Left ventricle myocardium inferior (tissue), 1 donor: ENCODE measurements around the gene TYK2. TPM values are rescaled to one million over a fixed set of nuclear protein-coding genes. Genes with fewer than 3 reads are reported as not detected.
A peak's percentile ranks its signal among the peaks of the same experiment; 100 is the strongest.
"Not testable (repeated sequence)": the region's sequence is repeated elsewhere in the genome, so short reads cannot be mapped to it uniquely, and the experiment has no call there.

Source experiments
- DNase-seq: peaks from one replicate; pipeline ENCODE4 v3.0.0-alpha.2; 2020
- H3K27ac ChIP-seq: fragments of 200-600 bp; replicated peaks from 2 replicates; pipeline ENCODE4 v1.8.0; 2021
- H3K27me3 ChIP-seq: fragments of 200-600 bp; 2 replicates; pipeline ENCODE4 v1.8.0; 2021; ENCODE audit warnings: low read depth
- H3K36me3 ChIP-seq: fragments of 200-600 bp; 2 replicates; pipeline ENCODE4 v1.8.0; 2021
- H3K4me1 ChIP-seq: fragments of 200-600 bp; 2 replicates; pipeline ENCODE4 v1.8.0; 2021
- H3K4me3 ChIP-seq: fragments of 200-600 bp; 2 replicates; pipeline ENCODE4 v1.8.0; 2021; ENCODE audit warnings: mild to moderate bottlenecking, moderate library complexity
- H3K9me3 ChIP-seq: fragments of 200-600 bp; replicated peaks from 2 replicates; pipeline ENCODE4 v1.8.0; 2021
- intact Hi-C: fragments of 100-400 bp; cut with micrococcal nuclease; formaldehyde crosslinking; loops from one replicate; pipeline ENCODE4 v1.11.0; 2022
- total RNA-seq: library from RNA; stranded (reverse); fragmentation: NEBNext Ultra II Directional; extraction: Animal tissue kit (Norgen Biotek cat#: 25700); gene quantifications from one replicate; pipeline ENCODE4 v1.2.1, GENCODE V29; 2021
- TF ChIP-seq, protein P1 (sequence below): fragments of 200-600 bp; IDR thresholded peaks from 2 replicates; pipeline ENCODE4 v1.8.0; 2021; ENCODE audit warnings: antibody characterized with exemption, mild to moderate bottlenecking, borderline replicate concordance
- donor health status: DM: no; HTN: yes; CAD: no; lungs with severe emphysema.

Gene TYK2
- total RNA-seq, 1 donor from 2014 or later = 55.1 TPM

DNA sequence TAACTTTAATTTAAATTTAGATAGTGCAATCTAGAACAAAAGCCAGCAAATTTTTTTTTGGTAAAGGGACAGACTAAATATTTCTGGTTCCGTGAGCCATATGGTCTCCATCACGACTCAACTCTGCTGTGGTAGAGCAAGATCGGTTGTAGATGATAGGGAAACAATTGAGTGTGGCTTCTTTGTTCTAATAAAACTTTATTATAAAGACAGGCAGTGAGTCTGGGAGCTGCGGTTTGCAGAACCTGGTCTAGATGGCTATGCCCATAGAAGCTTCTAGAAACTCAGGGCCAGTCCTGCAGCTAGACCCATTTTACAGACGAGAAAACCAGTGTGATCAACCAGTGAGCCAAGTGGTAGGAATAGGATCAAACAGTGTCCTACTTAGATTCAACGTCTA is 11.7 kb upstream of the TYK2 start:
- intact Hi-C loops = loop anchor here (5.0 kb wide), 2 partner anchors 115 to 135 kb away; no protein-coding TSS in a partner anchor
- no peak for DNase-seq
- H3K4me3 ChIP-seq = no peak overlapping the region
- H3K27me3 ChIP-seq = no peaks in the 10 kb centered on the region
- peaks cover 25% of the 10 kb centered on the region for H3K4me1 ChIP-seq
- H3K9me3 ChIP-seq = no peaks in the 10 kb centered on the region
- H3K36me3 ChIP-seq = peaks cover 58% of the 10 kb centered on the region
- no peak overlapping the region for H3K27ac ChIP-seq
- TF ChIP-seq, protein P1, sequence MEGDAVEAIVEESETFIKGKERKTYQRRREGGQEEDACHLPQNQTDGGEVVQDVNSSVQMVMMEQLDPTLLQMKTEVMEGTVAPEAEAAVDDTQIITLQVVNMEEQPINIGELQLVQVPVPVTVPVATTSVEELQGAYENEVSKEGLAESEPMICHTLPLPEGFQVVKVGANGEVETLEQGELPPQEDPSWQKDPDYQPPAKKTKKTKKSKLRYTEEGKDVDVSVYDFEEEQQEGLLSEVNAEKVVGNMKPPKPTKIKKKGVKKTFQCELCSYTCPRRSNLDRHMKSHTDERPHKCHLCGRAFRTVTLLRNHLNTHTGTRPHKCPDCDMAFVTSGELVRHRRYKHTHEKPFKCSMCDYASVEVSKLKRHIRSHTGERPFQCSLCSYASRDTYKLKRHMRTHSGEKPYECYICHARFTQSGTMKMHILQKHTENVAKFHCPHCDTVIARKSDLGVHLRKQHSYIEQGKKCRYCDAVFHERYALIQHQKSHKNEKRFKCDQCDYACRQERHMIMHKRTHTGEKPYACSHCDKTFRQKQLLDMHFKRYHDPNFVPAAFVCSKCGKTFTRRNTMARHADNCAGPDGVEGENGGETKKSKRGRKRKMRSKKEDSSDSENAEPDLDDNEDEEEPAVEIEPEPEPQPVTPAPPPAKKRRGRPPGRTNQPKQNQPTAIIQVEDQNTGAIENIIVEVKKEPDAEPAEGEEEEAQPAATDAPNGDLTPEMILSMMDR = no peak

DNA sequence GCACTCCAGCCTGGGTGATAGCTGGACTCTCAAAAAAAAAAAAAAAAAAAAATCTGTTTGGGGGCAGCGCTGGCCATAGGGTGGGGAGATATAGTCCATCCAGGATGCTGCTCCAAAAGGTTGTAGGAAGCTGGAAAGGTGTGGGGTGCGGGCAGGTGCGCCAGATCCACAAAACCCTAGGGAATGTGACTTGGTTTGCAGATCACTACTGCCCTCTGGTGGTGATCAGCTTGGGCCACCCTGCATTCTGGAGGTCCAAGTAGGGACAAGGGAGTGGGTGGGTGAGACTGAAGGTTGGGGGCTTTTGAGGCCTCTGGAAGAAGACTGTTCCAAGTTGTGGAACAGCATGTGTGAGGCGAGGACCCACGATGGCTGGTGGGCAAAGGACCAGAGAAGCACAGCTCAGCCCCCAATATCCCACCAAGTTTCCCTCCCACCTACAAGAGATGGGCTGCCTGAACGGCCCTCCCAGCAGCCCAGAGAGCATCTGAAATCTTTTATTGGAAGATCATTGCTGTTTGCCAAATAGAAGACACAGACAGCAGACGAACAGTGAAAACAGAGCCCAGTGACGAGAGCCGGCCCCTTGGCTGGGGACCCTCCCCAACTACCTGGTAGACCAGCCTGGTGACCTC is 10.4 kb upstream of the TYK2 start:
- no peaks in the 10 kb centered on the region for H3K27me3 ChIP-seq
- intact Hi-C loops = loop anchor here (5.0 kb wide), 2 partner anchors 113 to 133 kb away; no protein-coding TSS in a partner anchor

DNA sequence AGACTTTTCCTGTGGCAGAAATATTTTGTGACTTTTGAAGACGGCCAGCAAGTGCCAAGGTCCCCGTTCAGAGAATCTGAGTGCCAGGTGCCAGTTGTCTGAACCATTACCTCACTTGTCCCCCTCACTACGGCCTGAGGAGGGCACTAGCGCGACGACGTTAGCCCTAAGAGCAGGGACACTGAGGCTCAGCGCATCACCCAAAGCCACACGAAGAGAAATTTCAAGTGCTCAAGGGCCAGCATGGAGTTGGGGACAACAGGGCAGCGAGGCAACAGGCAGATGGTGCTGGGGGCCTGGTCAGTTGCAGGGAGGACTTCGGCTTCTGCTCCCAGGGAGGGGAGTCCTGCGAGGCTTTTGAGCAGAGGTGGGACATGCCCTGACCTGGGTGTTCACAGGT is 9.5 kb upstream of the TYK2 start:
- H3K4me3 ChIP-seq = no peak overlapping the region
- H3K27ac ChIP-seq = no peak overlapping the region
- TF ChIP-seq, protein P1 = no peak
- intact Hi-C loops = loop anchor here (5.0 kb wide), 3 partner anchors 113 to 133 kb away; no protein-coding TSS in a partner anchor
- H3K36me3 ChIP-seq = peaks cover 41% of the 10 kb centered on the region
- no peaks in the 10 kb centered on the region for H3K27me3 ChIP-seq
- peaks cover 12% of the 10 kb centered on the region for H3K4me1 ChIP-seq
- no peak for DNase-seq
- no peaks in the 10 kb centered on the region for H3K9me3 ChIP-seq

More for the DNA sequence above, 10.4 kb upstream of the TYK2 start:
- H3K4me3 ChIP-seq = no peak overlapping the region
- DNase-seq = peak; percentile 61
- H3K27ac ChIP-seq = peak overlapping the region; percentile 19
- TF ChIP-seq, protein P1 = peak; percentile 85
- H3K36me3 ChIP-seq = peaks cover 50% of the 10 kb centered on the region
- no peaks in the 10 kb centered on the region for H3K9me3 ChIP-seq
- H3K4me1 ChIP-seq = peaks cover 12% of the 10 kb centered on the region

DNA sequence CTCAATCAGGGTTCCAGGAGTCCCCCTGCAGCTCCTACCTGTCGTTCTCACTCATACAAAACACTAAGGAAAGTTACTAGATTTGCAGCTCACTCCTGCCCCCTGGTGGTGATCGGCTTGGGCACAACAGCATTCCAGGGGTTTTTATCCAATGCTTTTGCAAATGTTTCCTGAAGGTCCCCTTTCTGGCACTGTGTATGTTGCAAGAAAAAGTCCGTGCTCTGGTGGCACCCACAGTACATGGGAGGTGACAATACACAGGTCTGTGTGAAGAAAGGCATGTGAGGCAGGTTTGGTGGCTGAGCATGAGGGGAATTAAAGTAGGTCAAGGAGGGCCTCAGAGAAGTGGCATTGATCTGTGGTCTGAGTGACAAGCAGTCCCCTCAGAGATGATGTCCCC is 8.6 kb upstream of the TYK2 start:
- intact Hi-C loops = loop anchor here (5.0 kb wide), 1 partner anchor 122 kb away; no protein-coding TSS in a partner anchor
- DNase-seq = peak; percentile 88
- peaks cover 12% of the 10 kb centered on the region for H3K4me1 ChIP-seq
- H3K27me3 ChIP-seq = no peaks in the 10 kb centered on the region
- H3K9me3 ChIP-seq = no peaks in the 10 kb centered on the region
- TF ChIP-seq, protein P1 = peak; percentile 93
- H3K4me3 ChIP-seq = no peak overlapping the region
- H3K27ac ChIP-seq = peak overlapping the region; percentile 12
- peaks cover 32% of the 10 kb centered on the region for H3K36me3 ChIP-seq

DNA sequence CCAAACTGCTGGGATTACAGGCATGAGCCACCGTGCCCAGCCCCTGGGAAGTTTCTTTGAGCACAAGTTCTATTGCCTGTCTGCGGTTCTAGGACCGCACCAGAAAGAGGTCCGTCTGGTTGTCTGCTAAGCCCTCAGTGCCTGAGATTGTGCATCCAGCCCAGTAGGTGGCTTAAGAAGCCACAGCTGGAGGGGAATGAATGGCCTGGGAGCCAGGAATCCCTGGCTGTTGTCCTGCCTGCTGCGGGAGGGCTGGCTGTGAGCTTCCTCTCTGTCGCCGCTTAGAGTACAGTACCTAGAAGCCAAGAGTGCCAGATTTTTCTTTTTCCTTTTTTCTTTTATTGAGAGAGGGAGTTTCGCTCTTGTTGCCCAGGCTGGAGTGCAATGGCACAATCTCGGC is 4.2 kb upstream of the TYK2 start:
- DNase-seq = no peak
- no peaks in the 10 kb centered on the region for H3K36me3 ChIP-seq
- no peaks in the 10 kb centered on the region for H3K27me3 ChIP-seq
- intact Hi-C loops = no loop called here
- H3K9me3 ChIP-seq = no peaks in the 10 kb centered on the region
- H3K4me3 ChIP-seq = no peak overlapping the region
- TF ChIP-seq, protein P1 = no peak
- H3K4me1 ChIP-seq = peaks cover 42% of the 10 kb centered on the region
- H3K27ac ChIP-seq = no peak overlapping the region

DNA sequence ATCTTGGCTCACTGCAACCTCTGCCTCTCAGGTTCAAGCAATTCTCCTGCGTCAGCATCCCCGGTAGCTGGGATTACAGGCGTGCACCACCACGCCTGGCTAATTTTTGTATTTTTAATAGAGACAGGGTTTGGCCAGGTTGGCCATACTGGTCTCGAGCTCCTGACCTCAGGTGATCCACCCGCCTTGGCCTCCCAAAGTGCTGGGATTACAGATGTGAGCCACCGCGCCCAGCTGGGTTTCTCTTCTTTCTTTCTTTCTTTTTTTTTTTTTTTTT is 2.8 kb upstream of the TYK2 start:
- H3K36me3 ChIP-seq, intact Hi-C loops, H3K4me3 ChIP-seq, DNase-seq, H3K27me3 ChIP-seq, H3K9me3 ChIP-seq: not testable (repeated sequence)
- Histone ChIP-seq H3K27ac (peak overlapping the region; percentile 72), H3K4me1 (peaks cover 45% of the 10 kb centered on the region)
